HL-60 (cell line): ENCODE data around the gene RPRML.

Experiments
- DNase-seq, 2 experiments: peaks; one replicate each; pipeline ENCODE4 v3.0.0-alpha.2; 2010 to 2020; ENCODE audit warnings: low read depth in 1 of 2, low spot score in 1 of 2
- H3K27ac ChIP-seq: fragments of 250-450 bp; sonication (Bioruptor Pico); replicated peaks from 2 replicates; pipeline ENCODE4 v1.5.1; 2020; ENCODE audit warnings: mild to moderate bottlenecking, moderate library complexity
- H3K27me3 ChIP-seq: fragments of 250-450 bp; sonication (Bioruptor Pico); 2 replicates; pipeline ENCODE4 v1.5.1; 2021; ENCODE audit warnings: mild to moderate bottlenecking, moderate library complexity; ENCODE audit not compliant: insufficient read depth, poor library complexity, severe bottlenecking
- H3K4me3 ChIP-seq: replicated peaks from 2 replicates; pipeline ENCODE4 v1.5.1; 2011; ENCODE audit warnings: mild to moderate bottlenecking, control low read depth, low read length; ENCODE audit not compliant: insufficient read depth
- CTCF ChIP-seq: IDR thresholded peaks from one replicate; pipeline ENCODE4 v1.5.1; 2011; ENCODE audit warnings: low read length, control low read depth, inconsistent platforms; ENCODE audit not compliant: insufficient read depth
- GABPA ChIP-seq: IDR thresholded peaks from 2 replicates; pipeline ENCODE4 v1.6.1; 2012; ENCODE audit warnings: low read depth
- POLR2AphosphoS5 ChIP-seq: IDR thresholded peaks from 2 replicates; pipeline ENCODE4 v1.6.1; 2012; ENCODE audit warnings: low read depth
- SPI1 ChIP-seq: IDR thresholded peaks from 2 replicates; pipeline ENCODE4 v1.6.1; 2012; ENCODE audit warnings: low read depth, mild to moderate bottlenecking, borderline replicate concordance
- TF ChIP-seq, protein P1 (sequence below): IDR thresholded peaks from 2 replicates; pipeline ENCODE4 v1.6.1; 2012; ENCODE audit warnings: low read depth; ENCODE audit not compliant: insufficient replicate concordance

The RPRML gene

GRCh38 chr17:46986366-46986765 lies 7.3 kb upstream of the RPRML start:
- Histone ChIP-seq H3K27me3 (peaks cover 11% of the 10 kb centered on the region), H3K4me3 (no peak overlapping the region), H3K27ac (no peak overlapping the region)
- DNase-seq = no peak
- TF ChIP-seq POLR2AphosphoS5 (no peak), GABPA (no peak), CTCF (no peak), SPI1 (no peak)
- TF ChIP-seq, protein P1, sequence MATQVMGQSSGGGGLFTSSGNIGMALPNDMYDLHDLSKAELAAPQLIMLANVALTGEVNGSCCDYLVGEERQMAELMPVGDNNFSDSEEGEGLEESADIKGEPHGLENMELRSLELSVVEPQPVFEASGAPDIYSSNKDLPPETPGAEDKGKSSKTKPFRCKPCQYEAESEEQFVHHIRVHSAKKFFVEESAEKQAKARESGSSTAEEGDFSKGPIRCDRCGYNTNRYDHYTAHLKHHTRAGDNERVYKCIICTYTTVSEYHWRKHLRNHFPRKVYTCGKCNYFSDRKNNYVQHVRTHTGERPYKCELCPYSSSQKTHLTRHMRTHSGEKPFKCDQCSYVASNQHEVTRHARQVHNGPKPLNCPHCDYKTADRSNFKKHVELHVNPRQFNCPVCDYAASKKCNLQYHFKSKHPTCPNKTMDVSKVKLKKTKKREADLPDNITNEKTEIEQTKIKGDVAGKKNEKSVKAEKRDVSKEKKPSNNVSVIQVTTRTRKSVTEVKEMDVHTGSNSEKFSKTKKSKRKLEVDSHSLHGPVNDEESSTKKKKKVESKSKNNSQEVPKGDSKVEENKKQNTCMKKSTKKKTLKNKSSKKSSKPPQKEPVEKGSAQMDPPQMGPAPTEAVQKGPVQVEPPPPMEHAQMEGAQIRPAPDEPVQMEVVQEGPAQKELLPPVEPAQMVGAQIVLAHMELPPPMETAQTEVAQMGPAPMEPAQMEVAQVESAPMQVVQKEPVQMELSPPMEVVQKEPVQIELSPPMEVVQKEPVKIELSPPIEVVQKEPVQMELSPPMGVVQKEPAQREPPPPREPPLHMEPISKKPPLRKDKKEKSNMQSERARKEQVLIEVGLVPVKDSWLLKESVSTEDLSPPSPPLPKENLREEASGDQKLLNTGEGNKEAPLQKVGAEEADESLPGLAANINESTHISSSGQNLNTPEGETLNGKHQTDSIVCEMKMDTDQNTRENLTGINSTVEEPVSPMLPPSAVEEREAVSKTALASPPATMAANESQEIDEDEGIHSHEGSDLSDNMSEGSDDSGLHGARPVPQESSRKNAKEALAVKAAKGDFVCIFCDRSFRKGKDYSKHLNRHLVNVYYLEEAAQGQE = no peak

GRCh38 chr17:46984892-46985291 lies 5.8 kb upstream of the RPRML start:
- no peak overlapping the region for H3K4me3 ChIP-seq
- no peak for DNase-seq
- TF ChIP-seq, protein P1 = no peak
- TF ChIP-seq POLR2AphosphoS5 = no peak
- TF ChIP-seq GABPA = no peak
- no peak for TF ChIP-seq CTCF
- no peak for TF ChIP-seq SPI1
- no peak overlapping the region for H3K27ac ChIP-seq
- H3K27me3 ChIP-seq = peaks cover 15% of the 10 kb centered on the region

GRCh38 chr17:46984341-46984740 lies 5.3 kb upstream of the RPRML start:
- no peak for DNase-seq
- TF ChIP-seq, protein P1 = no peak
- TF ChIP-seq GABPA = no peak
- TF ChIP-seq SPI1 = no peak
- TF ChIP-seq POLR2AphosphoS5 = no peak
- Histone ChIP-seq H3K27ac (no peak overlapping the region), H3K4me3 (no peak overlapping the region), H3K27me3 (peaks cover 17% of the 10 kb centered on the region)

DNA sequence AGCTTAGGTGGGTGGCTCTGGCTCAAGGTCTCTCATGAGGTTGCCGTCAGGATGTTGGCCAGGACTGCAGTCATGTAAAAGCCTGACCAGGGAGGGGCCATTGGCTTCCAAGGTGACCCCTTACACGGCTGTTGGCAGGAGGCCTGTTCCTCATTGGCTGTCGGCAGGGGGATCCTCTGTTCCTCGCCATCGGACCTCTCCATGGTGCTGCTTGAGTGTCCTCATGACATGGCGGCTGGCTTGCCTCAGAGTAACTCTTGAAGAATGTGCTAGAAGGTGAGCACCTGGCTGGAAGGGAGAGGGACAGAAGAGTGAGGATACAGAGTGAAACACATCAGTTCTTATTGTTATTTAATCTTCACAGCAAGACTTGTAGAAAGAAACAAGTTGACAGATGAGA lies 4.7 kb upstream of the RPRML start:
- H3K27ac ChIP-seq = no peak overlapping the region
- DNase-seq = no peak
- TF ChIP-seq, protein P1 = peak; percentile 88
- TF ChIP-seq SPI1 = no peak
- no peak overlapping the region for H3K4me3 ChIP-seq
- peaks cover 21% of the 10 kb centered on the region for H3K27me3 ChIP-seq
